ENCODE data around the gene LRRC4B. TPM values are rescaled to one million over a fixed set of nuclear protein-coding genes. Genes with fewer than 3 reads are reported as not detected.
"Not testable (repeated sequence)": the region's sequence is repeated elsewhere in the genome, so short reads cannot be mapped to it uniquely, and the experiment has no call there.

The LRRC4B gene
- total and polyA plus RNA-seq, 2 experiments from 2014 or later: 5.8 to 56.4 TPM

- H3K27ac ChIP-seq; H3K36me3 ChIP-seq; H3K4me1 ChIP-seq (ENCODE audit: low read depth); H3K9me3 ChIP-seq (ENCODE audit: low read depth); H3K4me3 ChIP-seq: not testable (repeated sequence)
- DNase-seq (ENCODE audit: low read depth in 1 of 2, low spot score in 1 of 2): peak; percentile 24 to 30
- H3K27me3 ChIP-seq: peaks cover 17% of the 10 kb centered on the region
- TF ChIP-seq CTCF (IDR thresholded peaks at IDR 0.05; ENCODE audit: low read depth, low read length): peak; percentile 33
Measured at GRCh38 chr19:50606059-50606836, 38.0 kb upstream of the LRRC4B start.

GRCh38 chr19:50604264-50605073 is 36.2 kb upstream of the LRRC4B start:
- not testable (repeated sequence) for DNase-seq (ENCODE audit: low read depth in 1 of 2, low spot score in 1 of 2)

GRCh38 chr19:50602935-50603334 is 34.7 kb upstream of the LRRC4B start:
- no peaks in the 10 kb centered on the region for H3K9me3 ChIP-seq (ENCODE audit: low read depth)
- no peak for DNase-seq (ENCODE audit: low read depth in 1 of 2, low spot score in 1 of 2)
- no peak for TF ChIP-seq CTCF (IDR thresholded peaks at IDR 0.05; ENCODE audit: low read depth, low read length)
- no peak overlapping the region for H3K27ac ChIP-seq
- peaks cover 8% of the 10 kb centered on the region for H3K4me1 ChIP-seq (ENCODE audit: low read depth)
- no peaks in the 10 kb centered on the region for H3K36me3 ChIP-seq
- no peak overlapping the region for H3K4me3 ChIP-seq
- H3K27me3 ChIP-seq: peaks cover 15% of the 10 kb centered on the region

More at GRCh38 chr19:50604264-50605073, 36.2 kb upstream of the LRRC4B start:
- TF ChIP-seq CTCF (IDR thresholded peaks at IDR 0.05; ENCODE audit: low read depth, low read length): peak; percentile 3
- H3K27ac ChIP-seq; H3K9me3 ChIP-seq (ENCODE audit: low read depth); H3K4me1 ChIP-seq (ENCODE audit: low read depth); H3K36me3 ChIP-seq; H3K4me3 ChIP-seq: not testable (repeated sequence)
- H3K27me3 ChIP-seq: peaks cover 17% of the 10 kb centered on the region

- peaks cover 13% of the 10 kb centered on the region for H3K27me3 ChIP-seq
- no peaks in the 10 kb centered on the region for H3K36me3 ChIP-seq
- no peak overlapping the region for H3K4me3 ChIP-seq
- H3K27ac ChIP-seq: no peak overlapping the region
- no peak for DNase-seq (ENCODE audit: low read depth in 1 of 2, low spot score in 1 of 2)
- H3K9me3 ChIP-seq (ENCODE audit: low read depth): no peaks in the 10 kb centered on the region
- TF ChIP-seq CTCF (IDR thresholded peaks at IDR 0.05; ENCODE audit: low read depth, low read length): no peak
- H3K4me1 ChIP-seq (ENCODE audit: low read depth): peaks cover 8% of the 10 kb centered on the region
Measured at GRCh38 chr19:50602496-50602895, 34.3 kb upstream of the LRRC4B start.

- peaks cover 8% of the 10 kb centered on the region for H3K27me3 ChIP-seq
- no peaks in the 10 kb centered on the region for H3K9me3 ChIP-seq (ENCODE audit: low read depth)
- no peak overlapping the region for H3K4me3 ChIP-seq
- TF ChIP-seq CTCF (IDR thresholded peaks at IDR 0.05; ENCODE audit: low read depth, low read length): no peak
- no peak overlapping the region for H3K27ac ChIP-seq
- H3K36me3 ChIP-seq: no peaks in the 10 kb centered on the region
- DNase-seq (ENCODE audit: low read depth in 1 of 2, low spot score in 1 of 2): no peak
- H3K4me1 ChIP-seq (ENCODE audit: low read depth): peaks cover 8% of the 10 kb centered on the region
Measured at GRCh38 chr19:50602089-50602422, 33.8 kb upstream of the LRRC4B start.

Data from cardiac muscle cell (in vitro differentiated cells and primary cell).